ENCODE data around the gene ECHDC1. TPM values are rescaled to one million over a fixed set of nuclear protein-coding genes. Genes with fewer than 3 reads are reported as not detected.
"Not testable (repeated sequence)": the region's sequence is repeated elsewhere in the genome, so short reads cannot be mapped to it uniquely, and the experiment has no call there.

Gene ECHDC1
- total and polyA plus RNA-seq, 10 donors = 31.3 to 60.4 (median 47.3) TPM

- DNase-seq = no peak
- Histone ChIP-seq H3K9me3 (no peaks in the 10 kb centered on the region), H3K36me3 (no peaks in the 10 kb centered on the region), H3K27me3 (replicated peaks in 1 of 7) (no peaks in the 10 kb centered on the region), H3K4me3 (no peak overlapping the region), H3K27ac (no peak overlapping the region), H3K4me1 (no peaks in the 10 kb centered on the region)
- WGBS, 5 donors = 83 to 95% (median 89%) methylated on average over 3 of the region's 3 CpGs
- intact Hi-C loops (cut with DNase I; ENCODE audit: low total_unique reads) = no loop called here
- TF ChIP-seq CTCF (IDR thresholded peaks at IDR 0.05 in 8 of 11, conservative IDR thresholded peaks at IDR 0.05 in 3 of 11) (no peak), POLR2A (IDR thresholded peaks at IDR 0.05) (no peak), POLR2AphosphoS5 (IDR thresholded peaks at IDR 0.05) (no peak)
Observed at GRCh38 chr6:127389706-127390105, 46.3 kb upstream of the ECHDC1 start.

- Histone ChIP-seq H3K4me1 (no peaks in the 10 kb centered on the region), H3K4me3 (no peak overlapping the region), H3K36me3 (no peaks in the 10 kb centered on the region), H3K27ac (no peak overlapping the region), H3K9me3 (no peaks in the 10 kb centered on the region), H3K27me3 (replicated peaks in 1 of 7) (no peaks in the 10 kb centered on the region)
- 86 to 92% (median 90%) methylated on average over 3 of the region's 3 CpGs for WGBS, 5 donors
- no peak for DNase-seq
- intact Hi-C loops (cut with DNase I; ENCODE audit: low total_unique reads) = no loop called here
- TF ChIP-seq POLR2AphosphoS5 (IDR thresholded peaks at IDR 0.05) (no peak), CTCF (IDR thresholded peaks at IDR 0.05 in 8 of 11, conservative IDR thresholded peaks at IDR 0.05 in 3 of 11) (no peak), POLR2A (IDR thresholded peaks at IDR 0.05) (no peak)
Observed at GRCh38 chr6:127385668-127386430, 42.4 kb upstream of the ECHDC1 start.

GRCh38 chr6:127384848-127385247, 41.4 kb upstream of the ECHDC1 start:
- H3K27ac ChIP-seq; DNase-seq; H3K27me3 ChIP-seq (replicated peaks in 1 of 7); intact Hi-C loops (cut with DNase I; ENCODE audit: low total_unique reads); H3K9me3 ChIP-seq; H3K4me3 ChIP-seq; H3K36me3 ChIP-seq; H3K4me1 ChIP-seq: not testable (repeated sequence)
- 81 to 98% (median 96%) methylated on average over 5 of the region's 5 CpGs for WGBS, 5 donors

GRCh38 chr6:127383988-127384387, 40.6 kb upstream of the ECHDC1 start:
- H3K4me1 ChIP-seq = no peaks in the 10 kb centered on the region
- 74 to 88% (median 85%) methylated on average over 1 of the region's 1 CpG for WGBS, 5 donors
- no peak for DNase-seq
- no peaks in the 10 kb centered on the region for H3K27me3 ChIP-seq (replicated peaks in 1 of 7)
- H3K27ac ChIP-seq = no peak overlapping the region
- intact Hi-C loops (cut with DNase I; ENCODE audit: low total_unique reads) = no loop called here
- TF ChIP-seq POLR2A (IDR thresholded peaks at IDR 0.05) (no peak), CTCF (IDR thresholded peaks at IDR 0.05 in 8 of 11, conservative IDR thresholded peaks at IDR 0.05 in 3 of 11) (no peak), POLR2AphosphoS5 (IDR thresholded peaks at IDR 0.05) (no peak)
- H3K9me3 ChIP-seq = no peaks in the 10 kb centered on the region
- H3K4me3 ChIP-seq = no peak overlapping the region
- H3K36me3 ChIP-seq = no peaks in the 10 kb centered on the region

Data from spleen (tissue), 11 donors.